A673 (cell line): ENCODE results near the gene HYAL2. TPM values are rescaled to one million over a fixed set of nuclear protein-coding genes. Genes with fewer than 3 reads are reported as not detected.

Experiments used
- BruUV-seq: library from RNA; stranded (reverse); fragments of 400-500 nt; replicated peaks from 2 replicates; lab custom pipeline; 2021; lab: Mats Ljungman, UMichigan
- CTCF ChIA-PET: fragments of 300-600 bp; sonication (Branson Sonifier 250); formaldehyde crosslinking; loops from one replicate; lab custom pipeline; 2022; ENCODE audit warnings: antibody characterized with exemption; lab: Charles Lee
- POLR2A ChIA-PET: fragments of 300-600 bp; sonication (Branson Sonifier 250); formaldehyde crosslinking; loops from one replicate; lab custom pipeline; 2022; ENCODE audit warnings: antibody characterized with exemption; ENCODE audit not compliant: low non-redundant PET; lab: Charles Lee
- DNase-seq: peaks from one replicate; pipeline ENCODE4 v3.0.0-alpha.2; 2015; ENCODE audit warnings: low spot score
- H3K27ac ChIP-seq: fragments of 200-600 bp; sonication (generic); 2 replicates; pipeline ENCODE4 v1.5.1; 2016; ENCODE audit warnings: mixed run types, low read depth, mild to moderate bottlenecking, mixed read lengths, antibody characterized with exemption, low read length; ENCODE audit not compliant: poor library complexity, severe bottlenecking
- H3K27me3 ChIP-seq: fragments of 200-600 bp; sonication (generic); replicated peaks from 2 replicates; pipeline ENCODE4 v1.6.1; 2017; ENCODE audit warnings: mixed run types, low read depth, mild to moderate bottlenecking, mixed read lengths, antibody characterized with exemption, low read length; ENCODE audit not compliant: insufficient read depth, poor library complexity
- H3K36me3 ChIP-seq: fragments of 200-600 bp; sonication (generic); 2 replicates; pipeline ENCODE4 v1.6.1; 2016; ENCODE audit warnings: mixed run types, mild to moderate bottlenecking, mixed read lengths, antibody characterized with exemption, low read length; ENCODE audit not compliant: insufficient read depth, poor library complexity, severe bottlenecking
- H3K4me1 ChIP-seq: fragments of 200-600 bp; sonication (generic); 2 replicates; pipeline ENCODE4 v1.6.1; 2017; ENCODE audit warnings: mixed run types, mild to moderate bottlenecking, mixed read lengths, antibody characterized with exemption, low read length; ENCODE audit not compliant: insufficient read depth, poor library complexity, severe bottlenecking
- H3K4me3 ChIP-seq: fragments of 200-600 bp; sonication (generic); 2 replicates; pipeline ENCODE4 v1.5.1; 2016; ENCODE audit warnings: low read depth, mixed run types, mild to moderate bottlenecking, mixed read lengths, low read length; ENCODE audit not compliant: poor library complexity, severe bottlenecking
- H3K9me3 ChIP-seq: fragments of 200-600 bp; sonication (generic); 2 replicates; pipeline ENCODE4 v1.6.1; 2016; ENCODE audit warnings: mixed run types, low read depth, mild to moderate bottlenecking, mixed read lengths, antibody characterized with exemption, low read length; ENCODE audit not compliant: poor library complexity, severe bottlenecking
- EZH2 ChIP-seq: fragments of 200-600 bp; sonication (generic); IDR thresholded peaks from 2 replicates; pipeline ENCODE4 v1.6.1; 2017; ENCODE audit warnings: borderline replicate concordance, low read depth, mild to moderate bottlenecking, mixed read lengths, antibody characterized with exemption, low read length; ENCODE audit not compliant: poor library complexity, severe bottlenecking
- intact Hi-C: fragments of 100-400 bp; cut with micrococcal nuclease; formaldehyde crosslinking; loops from one replicate; pipeline ENCODE4 v1.10.0; 2022; ENCODE audit not compliant: unreplicated experiment
- total RNA-seq: library from RNA; stranded (reverse); gene quantifications from 2 replicates; pipeline ENCODE4 v1.2.3, GENCODE V29; 2021
- TF ChIP-seq, protein P1 (sequence below): fragments of 300-800, 200-600 bp; sonication (generic); conservative IDR thresholded peaks from 2 replicates; pipeline ENCODE4 v1.5.1; 2017; ENCODE audit warnings: low read depth, mild to moderate bottlenecking, antibody characterized with exemption, low read length, moderate library complexity, mixed read lengths

The HYAL2 gene
- total RNA-seq, 1 experiment from 2014 or later = 18.1 TPM

DNA sequence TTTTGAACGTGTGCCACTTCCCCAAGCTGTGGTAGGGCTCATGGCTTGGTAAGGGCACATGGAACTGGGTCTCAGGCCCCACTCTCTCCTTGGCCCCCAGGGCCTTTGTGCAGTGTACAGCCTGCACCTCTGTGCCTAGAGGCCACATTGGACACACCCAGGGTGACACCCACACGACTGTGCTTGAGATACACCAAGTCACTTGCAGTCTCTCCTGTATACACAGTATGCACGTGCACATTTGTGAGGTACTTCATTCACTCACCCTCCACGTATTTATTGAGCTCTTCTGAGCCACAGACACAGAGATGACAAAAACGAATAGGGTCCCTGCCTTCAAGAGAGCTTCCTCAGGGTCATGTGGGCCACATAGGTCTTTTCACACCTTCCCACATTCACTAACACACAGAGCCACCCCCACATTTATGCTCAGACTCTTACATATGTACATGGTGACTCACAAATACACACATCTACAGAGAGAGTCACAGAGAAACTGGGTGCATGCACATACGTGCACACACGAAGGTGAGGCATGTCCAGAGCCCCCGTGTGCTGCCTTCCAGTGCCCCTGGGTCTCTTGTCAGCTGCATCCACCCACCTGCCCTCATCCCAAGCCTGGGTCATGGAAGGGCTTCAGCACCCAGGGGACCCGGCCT lies 46.6 kb upstream of the HYAL2 start:
- H3K27me3 ChIP-seq = no peaks in the 10 kb centered on the region
- POLR2A ChIA-PET = no interaction called here
- H3K27ac ChIP-seq = no peak overlapping the region

DNA sequence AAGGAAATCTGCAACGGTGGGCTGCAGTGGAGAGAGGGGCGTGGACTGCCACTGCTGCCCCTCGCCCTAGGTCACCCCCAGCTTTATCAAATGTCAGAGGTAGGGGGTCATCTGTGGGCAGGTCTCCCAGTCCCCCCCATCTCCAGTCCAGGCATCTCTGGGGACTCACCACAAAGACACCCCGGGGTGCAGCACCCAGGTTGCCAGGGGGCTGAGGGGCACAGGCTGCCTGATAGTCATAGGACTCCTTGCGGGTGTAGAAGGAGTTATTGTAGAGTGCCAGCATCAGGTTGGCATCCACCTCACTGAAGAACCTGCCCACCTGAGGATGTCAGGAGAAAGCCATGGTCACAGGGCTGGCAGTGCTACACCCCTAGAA lies 43.3 kb upstream of the HYAL2 start:
- no TSS peak for BruUV-seq
- H3K4me3 ChIP-seq = no peak overlapping the region
- H3K27me3 ChIP-seq = no peaks in the 10 kb centered on the region
- TF ChIP-seq, protein P1, sequence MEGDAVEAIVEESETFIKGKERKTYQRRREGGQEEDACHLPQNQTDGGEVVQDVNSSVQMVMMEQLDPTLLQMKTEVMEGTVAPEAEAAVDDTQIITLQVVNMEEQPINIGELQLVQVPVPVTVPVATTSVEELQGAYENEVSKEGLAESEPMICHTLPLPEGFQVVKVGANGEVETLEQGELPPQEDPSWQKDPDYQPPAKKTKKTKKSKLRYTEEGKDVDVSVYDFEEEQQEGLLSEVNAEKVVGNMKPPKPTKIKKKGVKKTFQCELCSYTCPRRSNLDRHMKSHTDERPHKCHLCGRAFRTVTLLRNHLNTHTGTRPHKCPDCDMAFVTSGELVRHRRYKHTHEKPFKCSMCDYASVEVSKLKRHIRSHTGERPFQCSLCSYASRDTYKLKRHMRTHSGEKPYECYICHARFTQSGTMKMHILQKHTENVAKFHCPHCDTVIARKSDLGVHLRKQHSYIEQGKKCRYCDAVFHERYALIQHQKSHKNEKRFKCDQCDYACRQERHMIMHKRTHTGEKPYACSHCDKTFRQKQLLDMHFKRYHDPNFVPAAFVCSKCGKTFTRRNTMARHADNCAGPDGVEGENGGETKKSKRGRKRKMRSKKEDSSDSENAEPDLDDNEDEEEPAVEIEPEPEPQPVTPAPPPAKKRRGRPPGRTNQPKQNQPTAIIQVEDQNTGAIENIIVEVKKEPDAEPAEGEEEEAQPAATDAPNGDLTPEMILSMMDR = no peak
- no peak for TF ChIP-seq EZH2
- no peaks in the 10 kb centered on the region for H3K9me3 ChIP-seq
- no peaks in the 10 kb centered on the region for H3K36me3 ChIP-seq
- H3K4me1 ChIP-seq = no peaks in the 10 kb centered on the region
- ChIA-PET CTCF (no interaction called here), POLR2A (no interaction called here)
- H3K27ac ChIP-seq = no peak overlapping the region
- intact Hi-C loops = loop anchor here (5.0 kb wide), 1 partner anchor 246 kb away; the partner anchor contains the start of gene CISH
- DNase-seq = no peak

More for the DNA sequence above, 46.6 kb upstream of the HYAL2 start:
- TF ChIP-seq EZH2 = no peak
- TF ChIP-seq, protein P1 = no peak
- no TSS peak for BruUV-seq
- no peaks in the 10 kb centered on the region for H3K36me3 ChIP-seq
- DNase-seq = no peak
- intact Hi-C loops = loop anchor here (5.0 kb wide), 1 partner anchor 243 kb away; the partner anchor contains the start of gene CISH
- H3K4me3 ChIP-seq = no peak overlapping the region
- CTCF ChIA-PET = no interaction called here
- H3K9me3 ChIP-seq = no peaks in the 10 kb centered on the region
- no peaks in the 10 kb centered on the region for H3K4me1 ChIP-seq

DNA sequence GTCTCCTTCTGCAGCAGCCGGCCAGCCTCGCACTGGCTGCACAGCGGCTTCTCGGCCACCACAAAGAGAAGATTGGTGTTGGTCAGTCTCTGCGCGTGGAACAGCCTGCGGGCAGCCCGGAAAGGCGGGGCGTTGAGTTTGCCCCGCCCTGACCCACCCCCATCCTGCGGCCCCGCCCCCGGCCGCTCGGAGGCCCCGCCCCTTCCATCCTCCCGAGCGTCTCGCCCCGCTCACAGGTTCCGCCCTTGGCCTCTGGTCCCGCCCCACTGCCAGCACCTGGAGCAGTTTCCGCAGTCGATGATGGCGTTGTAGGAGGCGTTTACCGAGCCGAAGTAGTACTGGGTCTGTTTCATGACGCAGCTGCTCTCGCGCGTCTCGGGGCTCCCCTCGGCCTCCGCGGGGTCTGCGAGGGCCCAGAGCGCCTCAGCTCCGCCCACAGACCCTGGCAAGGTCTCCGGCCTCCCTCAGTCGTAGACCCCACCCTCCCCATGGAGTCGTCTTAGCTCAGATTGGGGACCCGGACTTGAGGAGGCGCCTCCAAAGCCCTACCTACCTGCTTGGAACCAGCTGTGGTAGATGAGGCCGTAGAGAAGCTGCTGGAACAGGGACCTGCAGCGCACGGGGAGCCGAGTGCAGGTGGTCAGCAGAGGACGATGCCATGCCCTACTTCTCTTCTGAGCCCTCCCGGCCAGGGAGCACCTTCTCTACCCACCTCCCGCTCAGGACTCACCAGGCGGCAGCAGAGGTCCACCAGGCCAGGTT lies 42.7 kb upstream of the HYAL2 start:
- Histone ChIP-seq H3K36me3 (no peaks in the 10 kb centered on the region), H3K4me3 (peak overlapping the region; percentile 45), H3K9me3 (no peaks in the 10 kb centered on the region), H3K27ac (no peak overlapping the region), H3K27me3 (no peaks in the 10 kb centered on the region), H3K4me1 (no peaks in the 10 kb centered on the region)
- POLR2A ChIA-PET = no interaction called here
- BruUV-seq = no TSS peak
- intact Hi-C loops = loop anchor here (5.0 kb wide), 1 partner anchor 247 kb away; the partner anchor contains the start of gene CISH
- peak; percentile 49 for DNase-seq
- TF ChIP-seq, protein P1 = no peak
- TF ChIP-seq EZH2 = no peak
- CTCF ChIA-PET = no interaction called here
